Measurements from ENCODE around the gene APLNR.

Gene APLNR

GRCh38 chr11:57249384-57250319 lies 12.6 kb upstream of the APLNR start:
- TF ChIP-seq CTCF (IDR thresholded peaks at IDR 0.05) = peak; percentile 86

GRCh38 chr11:57248780-57249383 lies 11.8 kb upstream of the APLNR start:
- peak; percentile 43; the same call in 1 of the 2 replicates for TF ChIP-seq CTCF (IDR thresholded peaks at IDR 0.05)

GRCh38 chr11:57244911-57245310 lies 7.9 kb upstream of the APLNR start:
- no peak for TF ChIP-seq CTCF (IDR thresholded peaks at IDR 0.05)

GRCh38 chr11:57241353-57241972 lies 4.4 kb upstream of the APLNR start:
- TF ChIP-seq CTCF (IDR thresholded peaks at IDR 0.05) = no peak

- TF ChIP-seq CTCF (IDR thresholded peaks at IDR 0.05) = no peak
Observed at GRCh38 chr11:57240757-57241156, 3.7 kb upstream of the APLNR start.

- no peak for TF ChIP-seq CTCF (IDR thresholded peaks at IDR 0.05)
Observed at GRCh38 chr11:57240007-57240406, 3.0 kb upstream of the APLNR start.

- no peak for TF ChIP-seq CTCF (IDR thresholded peaks at IDR 0.05)
Observed at GRCh38 chr11:57239348-57239747, 2.3 kb upstream of the APLNR start.
